Non-pigmented ciliary epithelial cell (primary cell): ENCODE results near the gene CCDC148.
"Not testable (repeated sequence)": the region's sequence is repeated elsewhere in the genome, so short reads cannot be mapped to it uniquely, and the experiment has no call there.

Experiments
- DNase-seq: peaks from one replicate; pipeline ENCODE4 v3.0.0-alpha.2; 2010; ENCODE audit warnings: low read depth

Gene CCDC148

GRCh38 chr2:158291544-158292180 is 164.9 kb downstream of the CCDC148 start:
- DNase-seq = no peak

DNA sequence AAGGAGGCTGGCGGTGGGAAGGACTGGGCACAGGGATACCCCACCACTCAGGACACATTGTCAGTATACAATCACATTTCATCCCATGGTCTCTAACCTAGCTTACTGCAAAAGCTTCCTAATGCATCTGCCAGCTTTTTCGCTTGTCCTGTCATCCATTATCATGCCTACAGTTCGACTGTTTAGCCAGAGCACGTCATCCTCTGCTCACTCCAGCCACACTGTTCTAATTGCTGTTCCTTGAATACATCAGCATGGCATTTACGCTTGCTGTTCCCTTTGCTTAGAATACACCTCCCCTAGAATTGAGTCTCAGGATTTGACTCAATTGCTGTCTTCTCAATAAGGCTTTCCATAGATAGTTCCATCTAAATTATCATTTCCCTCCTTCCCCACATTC is 166.3 kb downstream of the CCDC148 start:
- no peak for DNase-seq

- DNase-seq = no peak
Observed at GRCh38 chr2:158276619-158277471, 179.7 kb downstream of the CCDC148 start.

GRCh38 chr2:158273791-158274190 is 182.8 kb downstream of the CCDC148 start:
- no peak for DNase-seq

- no peak for DNase-seq
Observed at GRCh38 chr2:158270536-158270935, 186.0 kb downstream of the CCDC148 start.

DNA sequence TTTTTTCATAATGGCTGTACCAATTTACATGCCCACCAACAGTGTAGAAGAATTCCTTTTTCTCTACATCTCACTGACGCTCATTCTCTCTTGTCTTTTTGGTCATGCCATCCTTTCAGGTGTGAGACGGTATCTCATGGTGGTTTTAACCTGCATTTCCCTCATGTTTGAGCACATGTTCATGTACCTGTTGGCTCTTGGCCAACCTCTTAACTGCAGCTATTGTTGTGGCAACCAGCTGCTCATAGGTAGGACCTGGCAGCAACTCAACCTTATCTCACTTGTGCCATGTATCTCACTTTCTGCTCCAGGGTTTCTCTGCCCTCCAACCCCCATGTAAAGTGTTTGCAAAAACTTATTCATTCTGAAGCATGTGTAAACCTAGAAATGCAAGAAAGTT is 187.4 kb downstream of the CCDC148 start:
- DNase-seq = no peak

DNA sequence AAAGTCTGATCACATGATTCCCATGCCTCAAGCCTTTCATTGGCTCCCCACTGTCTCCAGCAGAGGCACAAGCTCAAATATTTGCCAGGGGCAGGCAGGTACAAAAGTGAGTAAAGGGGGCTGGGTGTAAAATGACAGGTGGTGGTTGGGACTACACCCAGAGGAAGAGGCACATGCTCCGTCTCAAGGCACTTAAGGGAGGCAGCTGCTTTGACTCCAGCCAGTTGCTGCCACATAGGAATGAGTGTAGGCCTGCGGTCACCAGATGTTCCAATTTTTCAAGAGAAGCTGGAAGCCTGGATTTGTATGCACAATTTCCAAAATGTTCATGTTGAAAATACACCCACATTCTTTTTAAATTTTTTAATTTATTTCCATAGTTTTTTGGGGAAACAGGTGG is 190.4 kb downstream of the CCDC148 start:
- DNase-seq = no peak

- DNase-seq = no peak
Observed at GRCh38 chr2:158255257-158255656, 201.3 kb downstream of the CCDC148 start.

- no peak for DNase-seq
Observed at GRCh38 chr2:158253170-158253569, 203.4 kb downstream of the CCDC148 start.

GRCh38 chr2:158251356-158251755 is 205.2 kb downstream of the CCDC148 start:
- no peak for DNase-seq

GRCh38 chr2:158243392-158243791 is 213.2 kb downstream of the CCDC148 start:
- DNase-seq = no peak

- no peak for DNase-seq
Observed at GRCh38 chr2:158242280-158242679, 214.3 kb downstream of the CCDC148 start.

DNA sequence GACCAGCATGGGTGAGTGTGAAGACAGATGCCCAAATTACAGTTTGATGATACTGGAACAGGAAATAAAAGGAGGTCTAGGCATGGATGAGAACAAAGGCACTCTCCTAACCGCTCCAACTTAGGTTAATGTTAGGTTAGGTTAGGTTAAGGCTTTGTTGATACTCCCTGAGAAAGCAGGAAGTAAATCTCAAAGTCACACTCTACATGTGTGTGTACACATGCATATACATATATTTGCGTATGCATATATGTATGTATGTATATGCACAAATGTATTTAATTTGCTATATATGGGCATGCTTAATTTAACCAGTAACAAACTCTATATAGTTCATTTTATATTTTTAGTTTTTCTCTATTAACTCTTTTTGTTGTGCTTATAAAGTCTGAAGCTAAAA is 215.6 kb downstream of the CCDC148 start:
- DNase-seq = no peak

DNA sequence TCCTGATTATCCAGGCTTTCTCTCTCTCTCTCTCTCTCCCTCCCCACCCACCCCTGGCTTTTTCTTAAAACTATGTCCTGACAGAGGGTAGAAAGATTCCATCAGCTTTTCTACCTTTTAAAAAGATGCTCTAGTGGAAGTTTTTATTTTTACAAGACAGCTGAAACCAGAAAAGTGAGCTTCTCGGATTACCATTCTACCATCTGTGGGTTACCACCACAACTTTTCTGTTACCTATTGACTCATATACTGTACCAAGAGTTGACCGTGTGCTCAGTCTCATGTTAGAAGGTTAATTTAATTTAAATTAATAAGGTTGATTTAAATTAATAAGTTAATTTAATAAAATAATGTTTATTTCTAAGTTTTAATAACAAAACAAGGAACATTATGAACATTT is 217.3 kb downstream of the CCDC148 start:
- no peak for DNase-seq

DNA sequence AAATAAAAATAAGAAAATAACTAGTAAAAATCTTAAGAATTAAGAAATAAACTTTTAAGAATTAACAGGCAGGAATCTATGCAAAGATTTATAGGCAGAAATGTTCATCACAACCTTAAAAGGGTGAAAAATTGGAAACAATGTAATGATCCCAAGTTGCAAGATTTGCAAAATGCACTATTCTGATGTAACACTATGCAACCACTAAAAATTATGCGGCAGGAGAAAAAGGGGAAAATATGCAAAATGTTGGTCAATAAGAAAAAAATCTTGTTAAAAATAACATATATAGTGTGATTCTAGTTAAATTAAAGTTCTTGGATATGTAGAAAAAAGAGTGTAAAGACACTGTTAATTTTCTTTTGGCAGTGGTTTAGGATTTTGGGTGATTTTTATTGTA is 222.1 kb downstream of the CCDC148 start:
- DNase-seq = no peak

GRCh38 chr2:158232476-158232875 is 224.1 kb downstream of the CCDC148 start:
- no peak for DNase-seq

GRCh38 chr2:158228943-158229508 is 227.5 kb downstream of the CCDC148 start:
- no peak for DNase-seq

GRCh38 chr2:158223066-158223465 is 233.5 kb downstream of the CCDC148 start:
- DNase-seq = not testable (repeated sequence)

GRCh38 chr2:158221063-158222020 is 235.2 kb downstream of the CCDC148 start:
- DNase-seq = no peak

DNA sequence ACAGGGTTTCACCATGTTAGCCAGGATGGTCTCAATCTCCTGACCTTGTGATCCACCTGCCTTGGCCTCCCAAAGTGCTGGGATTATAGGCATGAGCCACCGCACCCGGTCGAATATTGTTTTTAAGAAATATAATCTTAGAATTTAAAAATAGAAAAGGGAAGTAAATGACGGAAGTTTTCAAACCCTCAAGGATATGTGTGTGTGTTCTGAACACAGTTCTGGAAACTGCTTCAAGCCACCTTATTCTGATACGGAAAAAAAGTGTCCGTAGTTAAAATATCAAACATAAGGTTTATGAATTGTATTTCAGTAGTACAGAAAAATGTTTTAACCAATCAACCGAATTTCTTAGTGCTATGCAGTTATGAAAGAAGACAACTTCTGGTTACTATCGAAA is 239.0 kb downstream of the CCDC148 start:
- no peak for DNase-seq

DNA sequence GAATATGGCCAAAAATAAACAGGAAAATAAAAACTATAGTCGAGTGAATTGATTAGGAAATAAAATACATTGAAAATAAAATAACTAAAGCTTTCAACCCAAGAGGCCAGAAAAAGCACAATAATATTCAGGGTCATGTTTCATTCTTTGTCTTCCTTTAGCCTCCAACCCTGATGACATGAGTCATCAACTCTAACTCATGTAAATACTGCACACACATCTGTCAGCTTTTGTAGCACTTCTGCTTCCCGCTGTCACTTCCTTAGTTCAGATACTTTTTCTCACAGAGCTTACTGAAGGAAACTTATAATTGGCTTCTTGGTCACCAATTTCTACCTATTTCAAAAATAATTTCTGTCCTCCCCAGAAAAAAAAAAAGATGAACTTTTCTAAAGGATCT is 242.1 kb downstream of the CCDC148 start:
- no peak for DNase-seq

DNA sequence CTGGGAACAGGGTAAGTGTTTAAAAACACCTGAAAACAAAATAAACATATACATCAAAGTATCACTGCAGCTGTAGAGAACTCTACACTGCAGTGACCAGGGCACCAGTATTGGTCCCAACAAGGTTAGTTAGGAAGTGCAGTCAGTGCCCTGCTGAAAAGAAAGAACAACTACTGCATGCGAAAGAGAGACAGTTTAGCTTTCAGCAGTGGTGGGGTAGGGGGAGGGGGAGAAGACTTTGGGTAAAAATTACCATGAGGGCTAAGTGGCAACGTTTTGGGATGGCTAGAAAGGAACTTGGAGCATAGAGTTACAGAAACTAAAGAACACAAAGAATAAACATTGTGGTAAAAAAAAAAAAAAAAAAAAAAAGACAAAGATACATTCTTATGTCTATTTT is 242.8 kb downstream of the CCDC148 start:
- no peak for DNase-seq
